Measurements from ENCODE around the gene FTCDNL1. TPM values are rescaled to one million over a fixed set of nuclear protein-coding genes. Genes with fewer than 3 reads are reported as not detected.

FTCDNL1 gene
- total RNA-seq, 1 donor from 2014 or later = 3.4 TPM

DNA sequence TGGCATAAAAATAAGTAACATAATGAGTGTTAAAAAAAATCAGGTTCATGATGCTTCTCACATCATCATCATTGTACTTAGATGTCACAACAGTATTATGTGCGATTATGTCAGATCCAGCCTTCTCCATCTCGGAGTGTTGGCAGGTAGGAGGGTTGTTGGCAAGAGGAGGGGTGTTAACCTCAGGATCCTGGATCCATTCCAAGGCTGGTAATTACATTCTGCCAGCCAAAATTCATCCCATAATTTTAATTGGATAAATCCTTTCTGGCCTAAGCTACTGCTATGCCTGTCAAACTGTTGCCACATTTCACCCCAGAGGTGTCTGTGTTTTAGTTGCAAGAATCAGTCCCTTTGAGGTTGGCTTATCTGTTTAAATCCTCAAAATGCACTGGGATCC is 891 bp upstream of the FTCDNL1 start:
- no peak for DNase-seq (ENCODE audit: low spot score in 2 of 2)
- intact Hi-C loops (cut with DNase I) = loop anchor here (10.0 kb wide), 1 partner anchor 147 kb away; no protein-coding TSS in a partner anchor
- Histone ChIP-seq H3K9me3 (no peaks in the 10 kb centered on the region), H3K27me3 (no peaks in the 10 kb centered on the region), H3K4me3 (no peak overlapping the region), H3K4me1 (peaks cover 0 to 5% of the 10 kb centered on the region in 2 donors), H3K27ac (no peak overlapping the region), H3K36me3 (no peaks in the 10 kb centered on the region)
- TF ChIP-seq, protein P1, sequence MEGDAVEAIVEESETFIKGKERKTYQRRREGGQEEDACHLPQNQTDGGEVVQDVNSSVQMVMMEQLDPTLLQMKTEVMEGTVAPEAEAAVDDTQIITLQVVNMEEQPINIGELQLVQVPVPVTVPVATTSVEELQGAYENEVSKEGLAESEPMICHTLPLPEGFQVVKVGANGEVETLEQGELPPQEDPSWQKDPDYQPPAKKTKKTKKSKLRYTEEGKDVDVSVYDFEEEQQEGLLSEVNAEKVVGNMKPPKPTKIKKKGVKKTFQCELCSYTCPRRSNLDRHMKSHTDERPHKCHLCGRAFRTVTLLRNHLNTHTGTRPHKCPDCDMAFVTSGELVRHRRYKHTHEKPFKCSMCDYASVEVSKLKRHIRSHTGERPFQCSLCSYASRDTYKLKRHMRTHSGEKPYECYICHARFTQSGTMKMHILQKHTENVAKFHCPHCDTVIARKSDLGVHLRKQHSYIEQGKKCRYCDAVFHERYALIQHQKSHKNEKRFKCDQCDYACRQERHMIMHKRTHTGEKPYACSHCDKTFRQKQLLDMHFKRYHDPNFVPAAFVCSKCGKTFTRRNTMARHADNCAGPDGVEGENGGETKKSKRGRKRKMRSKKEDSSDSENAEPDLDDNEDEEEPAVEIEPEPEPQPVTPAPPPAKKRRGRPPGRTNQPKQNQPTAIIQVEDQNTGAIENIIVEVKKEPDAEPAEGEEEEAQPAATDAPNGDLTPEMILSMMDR (IDR thresholded peaks at IDR 0.05) = no peak

DNA sequence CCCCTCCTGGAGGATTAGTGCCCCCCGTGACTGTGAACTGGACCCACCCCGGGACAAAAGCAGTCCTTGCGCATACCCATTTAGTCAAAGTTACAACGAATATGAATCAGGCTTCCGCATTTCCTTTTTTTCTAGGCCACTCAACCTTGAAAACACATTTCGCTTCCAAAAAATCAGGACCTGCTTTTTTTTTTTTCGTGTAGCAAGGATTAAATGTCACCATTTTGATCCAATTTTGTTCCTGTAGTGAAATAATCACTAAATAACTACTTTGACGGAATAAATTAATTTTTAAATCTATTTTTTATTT is 464 bp upstream of the FTCDNL1 start:
- H3K36me3 ChIP-seq = no peaks in the 10 kb centered on the region
- TF ChIP-seq, protein P1 (IDR thresholded peaks at IDR 0.05) = no peak
- DNase-seq (ENCODE audit: low spot score in 2 of 2) = no peak
- H3K4me3 ChIP-seq = peak overlapping the region; percentile 67 to 75
- H3K9me3 ChIP-seq = no peaks in the 10 kb centered on the region
- intact Hi-C loops (cut with DNase I) = loop anchor here (10.0 kb wide), 1 partner anchor 147 kb away; no protein-coding TSS in a partner anchor
- no peaks in the 10 kb centered on the region for H3K27me3 ChIP-seq
- peaks cover 0 to 5% of the 10 kb centered on the region in 2 donors for H3K4me1 ChIP-seq
- no peak overlapping the region for H3K27ac ChIP-seq

DNA sequence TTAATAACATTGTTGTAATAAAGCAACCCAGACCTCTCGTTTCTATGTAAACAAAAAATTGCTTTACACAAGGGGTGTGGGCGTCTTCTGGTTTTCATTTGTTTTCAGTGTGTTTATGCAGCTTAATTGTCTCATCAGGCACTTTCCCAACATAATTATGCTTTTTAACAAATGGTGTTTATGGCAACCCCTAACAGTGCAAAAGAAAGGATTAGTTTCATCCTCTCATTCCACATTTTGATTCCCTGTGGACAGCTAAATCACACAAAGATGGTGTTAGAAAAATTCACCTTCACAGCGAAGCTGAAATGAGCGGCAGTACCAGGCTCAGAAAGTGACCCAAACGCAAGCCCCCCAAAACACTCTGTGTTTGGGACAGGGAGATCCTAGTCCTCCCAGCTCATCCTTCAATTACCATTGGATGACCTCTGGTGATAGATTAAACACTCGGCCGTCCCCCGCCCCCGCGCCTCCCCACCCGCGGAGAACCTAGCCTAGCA is 724 bp downstream of the FTCDNL1 start:
- Histone ChIP-seq H3K9me3 (no peaks in the 10 kb centered on the region), H3K4me1 (peaks cover 0 to 5% of the 10 kb centered on the region in 2 donors), H3K27ac (no peak overlapping the region), H3K27me3 (no peaks in the 10 kb centered on the region), H3K36me3 (no peaks in the 10 kb centered on the region), H3K4me3 (peak overlapping the region; percentile 67 to 75)
- intact Hi-C loops (cut with DNase I) = loop anchor here (10.0 kb wide), 1 partner anchor 145 kb away; no protein-coding TSS in a partner anchor
- TF ChIP-seq, protein P1 (IDR thresholded peaks at IDR 0.05) = no peak
- no peak for DNase-seq (ENCODE audit: low spot score in 2 of 2)

DNA sequence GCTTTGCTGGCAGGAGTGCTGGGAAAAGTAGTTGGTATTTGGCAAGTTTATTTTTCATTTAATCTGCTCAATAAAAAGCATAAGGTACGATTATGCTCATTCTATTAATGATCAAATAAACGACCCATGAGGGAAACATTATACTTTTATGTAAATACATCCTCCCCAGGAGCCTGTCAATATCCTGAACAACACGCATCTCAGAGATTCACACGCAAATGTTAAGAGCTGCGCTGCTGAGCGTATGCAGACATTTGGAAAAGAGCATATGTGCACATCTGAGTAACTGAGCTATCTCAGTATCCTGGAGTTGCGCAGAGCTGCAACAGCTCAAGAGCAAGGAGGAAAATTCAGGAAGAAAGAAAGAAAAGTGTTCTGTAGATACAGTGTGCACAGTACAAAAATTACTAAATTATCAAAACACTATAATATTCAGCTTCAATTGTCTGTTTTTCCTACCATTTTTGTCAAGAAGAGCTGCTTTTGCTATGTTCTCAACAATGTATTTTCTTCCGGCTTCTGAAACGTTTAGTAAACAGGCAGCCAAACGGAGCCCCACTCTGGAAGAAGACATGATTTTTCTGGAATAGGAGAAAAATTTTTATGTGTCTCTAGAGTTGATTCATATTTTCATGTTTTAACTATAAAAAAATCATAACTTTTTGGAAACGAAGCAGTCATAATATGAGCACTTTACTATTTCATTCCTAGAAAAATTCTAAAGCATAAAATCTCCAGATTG is 2.4 kb downstream of the FTCDNL1 start:
- no peaks in the 10 kb centered on the region for H3K36me3 ChIP-seq
- H3K27ac ChIP-seq = no peak overlapping the region
- no peak overlapping the region for H3K4me3 ChIP-seq
- intact Hi-C loops (cut with DNase I) = no loop called here
- H3K4me1 ChIP-seq = peaks cover 0 to 5% of the 10 kb centered on the region in 2 donors
- no peaks in the 10 kb centered on the region for H3K9me3 ChIP-seq
- DNase-seq (ENCODE audit: low spot score in 2 of 2) = no peak
- H3K27me3 ChIP-seq = no peaks in the 10 kb centered on the region
- TF ChIP-seq, protein P1 (IDR thresholded peaks at IDR 0.05) = no peak

GRCh38 chr2:199847181-199847864 is 3.7 kb downstream of the FTCDNL1 start:
- H3K4me1 ChIP-seq = peaks cover 0 to 5% of the 10 kb centered on the region in 2 donors
- no peak for DNase-seq (ENCODE audit: low spot score in 2 of 2)
- intact Hi-C loops (cut with DNase I) = no loop called here

More at GRCh38 chr2:199847181-199847864, 3.7 kb downstream of the FTCDNL1 start:
- TF ChIP-seq, protein P1 (IDR thresholded peaks at IDR 0.05) = no peak
- H3K36me3 ChIP-seq = no peaks in the 10 kb centered on the region
- no peak overlapping the region for H3K27ac ChIP-seq
- no peak overlapping the region for H3K4me3 ChIP-seq
- no peaks in the 10 kb centered on the region for H3K9me3 ChIP-seq
- H3K27me3 ChIP-seq = no peaks in the 10 kb centered on the region

All from ascending aorta (tissue), 2 donors.